K562 (cell line): ENCODE measurements around the gene LPIN3. TPM values are rescaled to one million over a fixed set of nuclear protein-coding genes. Genes with fewer than 3 reads are reported as not detected.

Source experiments
- ATAC-seq: fragments of 200-7000 bp; cut with Tn5 transposase; 3 replicates; pipeline ENCODE4 v1.9.1; 2020; ENCODE audit warnings: moderate library complexity
- BruUV-seq: library from RNA; stranded (reverse); fragments of 400-500 nt; replicated peaks from 2 replicates; lab custom pipeline; 2021; lab: Mats Ljungman, UMichigan
- CTCF ChIA-PET: fragments of 300-600 bp; formaldehyde crosslinking; extraction: SDS; loops from one replicate; lab custom pipeline; 2021; ENCODE audit warnings: low intra/inter-chr PET ratio; lab: Yijun Ruan, JAX
- POLR2A ChIA-PET: fragments of 300-600, 350-650 bp; sonication (Branson Sonifier 250); formaldehyde crosslinking; extraction: SDS; loops from one replicate; lab custom pipeline; 2021; ENCODE audit warnings: antibody characterized with exemption, inconsistent platforms; lab: Yijun Ruan, JAX
- DNase-seq, 4 experiments: peaks; one replicate each; pipeline versions ENCODE4 v3.0.0 to v3.0.0-alpha.2; 2011 to 2018; ENCODE audit warnings: low spot score in 3 of 4, mixed read lengths in 3 of 4; ENCODE audit errors: extremely low read depth in 1 of 4
- FAIRE-seq: peaks from 2 replicates; lab custom pipeline; 2011; peaks lifted over from hg19 to GRCh38; lab: Jason Lieb, UNC
- H2AFZ ChIP-seq: 2 replicates; pipeline ENCODE4 v1.6.0; 2011; ENCODE audit warnings: low read depth, low read length, control low read depth, inconsistent platforms
- H3K27ac ChIP-seq: fragments of 200-600 bp; 3 replicates; pipeline ENCODE4 v1.8.0; 2011; ENCODE audit warnings: low read depth, mild to moderate bottlenecking, control low read depth, inconsistent platforms, low read length, moderate library complexity, mixed read lengths; ENCODE audit errors: extremely low read depth
- H3K27me3 ChIP-seq, 2 experiments: fragments of 300-600 bp in 1 of 2; 2 replicates in 1 of 2; 3 replicates in 1 of 2; pipeline versions ENCODE4 v1.6.0 to v1.8.0; 2011; ENCODE audit warnings: inconsistent platforms in 2 of 2, low read length in 2 of 2, mild to moderate bottlenecking in 1 of 2, mixed read lengths in 1 of 2, moderate library complexity in 1 of 2; ENCODE audit not compliant: control insufficient read depth in 2 of 2, insufficient read depth in 2 of 2
- H3K36me3 ChIP-seq: fragments of 300-600 bp; 3 replicates; pipeline ENCODE4 v1.8.0; 2011; ENCODE audit warnings: mild to moderate bottlenecking, low read length, inconsistent platforms; ENCODE audit not compliant: control insufficient read depth, insufficient read depth
- H3K4me1 ChIP-seq, 2 experiments: fragments of 200-600 bp in 1 of 2; replicated peaks in 1 of 2; 2 replicates in 1 of 2; 3 replicates in 1 of 2; pipeline versions ENCODE4 v1.5.1 to v1.8.0; 2011; ENCODE audit warnings: inconsistent platforms in 2 of 2, low read length in 2 of 2, mild to moderate bottlenecking in 1 of 2, mixed read lengths in 1 of 2, moderate library complexity in 1 of 2; ENCODE audit not compliant: control insufficient read depth in 2 of 2, insufficient read depth in 2 of 2
- H3K4me2 ChIP-seq: 2 replicates; pipeline ENCODE4 v1.6.1; 2011; ENCODE audit warnings: low read length, control low read depth, inconsistent platforms, mixed read lengths; ENCODE audit not compliant: insufficient read depth
- H3K4me3 ChIP-seq: fragments of 200-600 bp; sonication (generic), shearing (Covaris generic); 2 replicates; pipeline ENCODE4 v1.5.1; 2016; ENCODE audit warnings: control low read depth, inconsistent platforms
- H3K79me2 ChIP-seq: fragments of 200-600 bp; 3 replicates; pipeline ENCODE4 v1.8.0; 2011; ENCODE audit warnings: low read length, inconsistent platforms; ENCODE audit not compliant: control insufficient read depth, insufficient read depth
- H3K9ac ChIP-seq, 2 experiments: 2 replicates each; pipeline versions ENCODE4 v1.6.0 to v1.6.1; 2011; ENCODE audit warnings: low read depth in 2 of 2, low read length in 2 of 2, control low read depth in 1 of 2, inconsistent platforms in 1 of 2, mild to moderate bottlenecking in 1 of 2, mixed read lengths in 1 of 2; ENCODE audit not compliant: insufficient read depth in 1 of 2
- H3K9me1 ChIP-seq: one replicate; pipeline ENCODE4 v1.6.0; 2011; ENCODE audit warnings: inconsistent platforms, mild to moderate bottlenecking, low read length, moderate library complexity; ENCODE audit not compliant: control insufficient read depth, insufficient read depth
- H3K9me3 ChIP-seq: replicated peaks from 2 replicates; pipeline ENCODE4 v1.5.1; 2011; ENCODE audit warnings: low read depth, low read length, inconsistent platforms; ENCODE audit not compliant: control insufficient read depth, insufficient read depth
- H4K20me1 ChIP-seq: replicated peaks from 2 replicates; pipeline ENCODE4 v1.6.1; 2011; ENCODE audit warnings: low read length, inconsistent platforms, mixed read lengths; ENCODE audit not compliant: control insufficient read depth, insufficient read depth
- ARID3A ChIP-seq: IDR thresholded peaks from 2 replicates; pipeline ENCODE4 v1.6.1; 2012; ENCODE audit warnings: low read depth, low read length, improper control_type of control experiment, borderline replicate concordance
- CAMTA2 ChIP-seq: fragments of 250-450 bp; sonication (Bioruptor Pico); conservative IDR thresholded peaks from 2 replicates; pipeline ENCODE4 v1.5.1; 2022
- GABPA ChIP-seq: fragments of 200-800 bp; sonication (Bioruptor generic); conservative IDR thresholded peaks from 2 replicates; pipeline ENCODE4 v1.6.1; 2016; ENCODE audit warnings: low read depth, missing genetic modification characterization, missing compliant biosample characterization
- KDM2B ChIP-seq: fragments of 250-450 bp; sonication (Bioruptor Pico); IDR thresholded peaks from 2 replicates; pipeline ENCODE4 v1.8.0; 2021; ENCODE audit warnings: mild to moderate bottlenecking, moderate library complexity
- MAFF ChIP-seq: IDR thresholded peaks from 2 replicates; pipeline ENCODE4 v1.6.1; 2012; ENCODE audit warnings: low read length, improper control_type of control experiment
- MYBL2 ChIP-seq, 2 experiments: fragments of 450-650 bp in 1 of 2; sonication (generic) in 1 of 2; formaldehyde crosslinking in 1 of 2; IDR thresholded peaks; 2 replicates each; pipeline versions ENCODE4 v1.6.1 to v1.8.1; 2017 to 2022; ENCODE audit warnings: borderline replicate concordance in 1 of 2, inconsistent platforms in 1 of 2, low read depth in 1 of 2, mild to moderate bottlenecking in 1 of 2, missing genetic modification reagents in 1 of 2, moderate library complexity in 1 of 2
- NBN ChIP-seq: fragments of 450-650 bp; IDR thresholded peaks from 2 replicates; pipeline ENCODE4 v1.6.1; 2016; ENCODE audit warnings: low read depth, mild to moderate bottlenecking
- RNF219 ChIP-seq: fragments of 250-450 bp; sonication (Bioruptor Pico); IDR thresholded peaks from 2 replicates; pipeline ENCODE4 v1.5.0; 2022; ENCODE audit warnings: mild to moderate bottlenecking
- TAF9B ChIP-seq: fragments of 450-650 bp; IDR thresholded peaks from 2 replicates; pipeline ENCODE4 v1.6.1; 2018; ENCODE audit warnings: mild to moderate bottlenecking; ENCODE audit not compliant: partially characterized antibody
- TCF7L2 ChIP-seq: fragments of 150-350 bp; IDR thresholded peaks from 2 replicates; pipeline ENCODE4 v1.6.1; 2016; ENCODE audit warnings: low read depth, mild to moderate bottlenecking, low read length, moderate library complexity
- WHSC1 ChIP-seq: IDR thresholded peaks from one replicate; pipeline ENCODE4 v1.6.1; 2012; ENCODE audit warnings: low read length, control low read depth, inconsistent platforms
- ZFP30 ChIP-seq: fragments of 250-450 bp; sonication (Bioruptor Pico); IDR thresholded peaks from 2 replicates; pipeline ENCODE4 v1.8.0; 2022; ENCODE audit warnings: moderate library complexity, mild to moderate bottlenecking, inconsistent platforms, borderline replicate concordance
- ZNF75A ChIP-seq: fragments of 450-650 bp; formaldehyde crosslinking; IDR thresholded peaks from 2 replicates; pipeline ENCODE4 v1.4.0; 2020; ENCODE audit warnings: mild to moderate bottlenecking
- ZSCAN29 ChIP-seq: fragments of 450-650 bp; IDR thresholded peaks from 2 replicates; pipeline ENCODE4 v1.6.1; 2017
- WGBS: fragments of 100-300 bp; shearing (Covaris generic); methylation state at CpG from one replicate; pipeline ENCODE4 v1.1.6; 2016; ENCODE audit warnings: low coverage, mixed read lengths; ENCODE audit not compliant: insufficient coverage; ENCODE audit errors: missing lambda C conversion rate; 5-methylcytosine and 5-hydroxymethylcytosine counted together
- in situ Hi-C: fragments of 300-500 bp; cut with MboI; formaldehyde crosslinking; loops from 4 replicates; pipeline ENCODE4 v1.15.0; 2018; ENCODE audit warnings: inconsistent platforms, mixed read lengths
- intact Hi-C: fragments of 100-400 bp; cut with micrococcal nuclease; formaldehyde crosslinking; loops from 2 replicates; pipeline ENCODE4 v1.14.2; 2022
- polyA plus RNA-seq, 8 experiments: library from polyadenylated mRNA; depleted of rRNA in 4 of 8; stranded (reverse) in 5 of 8; unstranded in 3 of 8; fragments of >200 nt; fragmentation: Nextera tagmentation in 2 of 8; fragmentation: Illumina TruSeq in 1 of 8; extraction: Ambion mirVana in 2 of 8; extraction: Trizol in 1 of 8; gene quantifications; 2 replicates each; pipeline versions ENCODE4 v1.2.1 to v1.2.3, GENCODE V29; 2011 to 2014; ENCODE audit warnings: inconsistent platforms in 1 of 8, missing spikeins in 1 of 8
- total RNA-seq, 7 experiments: library from RNA; depleted of rRNA in 6 of 7; stranded (reverse); fragments of >200 nt in 6 of 7; fragmentation: Illumina TruSeq in 2 of 7; extraction: Trizol in 2 of 7; gene quantifications; 2 replicates each; pipeline versions ENCODE4 v1.2.1 to v1.2.3, GENCODE V29; 2011 to 2021; ENCODE audit warnings: low replicate concordance in 1 of 7

LPIN3 gene
- total and polyA plus RNA-seq, 9 of the 15 experiments (the other 6 are each of a cell fraction or from before 2014, with no cell fraction given) = 2.2 to 10.4 (median 5.9) TPM

GRCh38 chr20:41320441-41320840, 20.2 kb upstream of the LPIN3 start (continued):
- no peak for TF ChIP-seq ARID3A
- TF ChIP-seq, all 486 proteins: peak for 0

GRCh38 chr20:41320976-41321375, 19.6 kb upstream of the LPIN3 start:
- Histone ChIP-seq H2AFZ (peak overlapping the region; percentile 68; the same call in 1 of the 2 replicates), H3K9ac (no peak overlapping the region), H3K4me3 (no peak overlapping the region), H3K4me1 (peaks cover 5 to 13% of the 10 kb centered on the region in 2 experiments; a peak in 4 of 5 replicates), H3K27me3 (no peaks in the 10 kb centered on the region), H3K9me3 (no peaks in the 10 kb centered on the region), H4K20me1 (no peaks in the 10 kb centered on the region), H3K4me2 (no peak overlapping the region), H3K9me1 (no peaks in the 10 kb centered on the region), H3K79me2 (peaks cover 11% of the 10 kb centered on the region), H3K27ac (no peak overlapping the region), H3K36me3 (no peaks in the 10 kb centered on the region)
- intact Hi-C loops = no loop called here
- POLR2A ChIA-PET = interaction anchor here (0.8 kb wide), 1 partner anchor 20 kb away, joined by 5 read pairs; no protein-coding TSS in a partner anchor
- in situ Hi-C loops = no loop called here
- FAIRE-seq (no peak), ATAC-seq (no peak), DNase-seq (no peak)
- WGBS = 75% methylated on average over 1 of the region's 1 CpG
- BruUV-seq = no TSS peak
- CTCF ChIA-PET = no interaction called here
- no peak for TF ChIP-seq TCF7L2
- no peak for TF ChIP-seq RNF219 (CRISPR knock-in tag)
- TF ChIP-seq NBN = no peak
- TF ChIP-seq WHSC1 = no peak
- no peak for TF ChIP-seq ZNF75A
- no peak for TF ChIP-seq TAF9B
- no peak for TF ChIP-seq MAFF
- 0 out of 2 replicates have a peak, but pooled peaks have one; percentile 28 for TF ChIP-seq GABPA
- no peak for TF ChIP-seq MYBL2 (IDR thresholded peaks at IDR 0.05; ENCODE audit: low read depth)
- no peak for TF ChIP-seq MYBL2 (CRISPR knock-in tag; IDR thresholded peaks at IDR 0.05; ENCODE audit: borderline replicate concordance)
- no peak for TF ChIP-seq ZSCAN29
- no peak for TF ChIP-seq ZFP30 (CRISPR knock-in tag)
- no peak for TF ChIP-seq CAMTA2 (CRISPR knock-in tag)
- no peak for TF ChIP-seq KDM2B
